ENCODE measurements around the gene SLC5A9. TPM values are rescaled to one million over a fixed set of nuclear protein-coding genes. Genes with fewer than 3 reads are reported as not detected.
"Not testable (repeated sequence)": the region's sequence is repeated elsewhere in the genome, so short reads cannot be mapped to it uniquely, and the experiment has no call there.

The SLC5A9 gene
- total RNA-seq, 1 experiment from 2014 or later, result 6.7 TPM

- Histone ChIP-seq H3K36me3 (replicated peaks; ENCODE audit: control insufficient read depth, insufficient read depth, low read length) (no peaks in the 10 kb centered on the region), H3K4me3 (ENCODE audit: insufficient read depth, low read depth, low read length) (no peak overlapping the region)
- no peak for DNase-seq
Observed at GRCh38 chr1:48242141-48242736, 19.7 kb downstream of the SLC5A9 start.

GRCh38 chr1:48245106-48245505 lies 22.6 kb downstream of the SLC5A9 start:
- Histone ChIP-seq H3K36me3 (replicated peaks; ENCODE audit: control insufficient read depth, insufficient read depth, low read length) (no peaks in the 10 kb centered on the region), H3K27me3 (ENCODE audit: control insufficient read depth, insufficient read depth, low read length) (no peaks in the 10 kb centered on the region), H3K4me3 (ENCODE audit: insufficient read depth, low read depth, low read length) (no peak overlapping the region)
- DNase-seq, result no peak

More at GRCh38 chr1:48242141-48242736, 19.7 kb downstream of the SLC5A9 start:
- no peaks in the 10 kb centered on the region for H3K27me3 ChIP-seq (ENCODE audit: control insufficient read depth, insufficient read depth, low read length)

GRCh38 chr1:48246727-48247126 lies 24.2 kb downstream of the SLC5A9 start:
- DNase-seq, result no peak
- Histone ChIP-seq H3K27me3 (ENCODE audit: control insufficient read depth, insufficient read depth, low read length) (no peaks in the 10 kb centered on the region), H3K4me3 (ENCODE audit: insufficient read depth, low read depth, low read length) (no peak overlapping the region), H3K36me3 (replicated peaks; ENCODE audit: control insufficient read depth, insufficient read depth, low read length) (no peaks in the 10 kb centered on the region)

DNA sequence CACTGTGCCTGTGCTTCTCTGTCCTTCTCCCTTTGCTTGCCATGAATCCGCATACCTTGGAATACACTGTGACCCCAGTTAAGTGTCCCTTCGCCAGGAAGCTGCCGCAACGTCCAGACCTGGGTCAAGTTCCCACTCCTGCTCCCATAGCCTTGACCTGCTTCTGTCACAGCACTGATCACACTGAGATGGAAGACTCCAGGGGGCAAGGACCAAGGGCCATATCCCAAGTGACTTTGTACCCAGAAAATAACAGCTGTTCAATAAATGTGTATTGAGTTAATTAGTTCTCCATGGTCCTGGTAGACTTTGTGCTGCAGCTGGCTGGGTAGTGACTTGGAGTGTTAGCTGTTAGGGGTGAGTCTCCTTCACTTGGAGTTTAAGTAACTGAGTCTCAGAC lies 25.8 kb downstream of the SLC5A9 start:
- no peaks in the 10 kb centered on the region for H3K36me3 ChIP-seq (replicated peaks; ENCODE audit: control insufficient read depth, insufficient read depth, low read length)
- no peak overlapping the region for H3K4me3 ChIP-seq (ENCODE audit: insufficient read depth, low read depth, low read length)
- no peak for DNase-seq
- H3K27me3 ChIP-seq (ENCODE audit: control insufficient read depth, insufficient read depth, low read length), result no peaks in the 10 kb centered on the region

GRCh38 chr1:48249868-48250267 lies 27.4 kb downstream of the SLC5A9 start:
- Histone ChIP-seq H3K4me3 (ENCODE audit: insufficient read depth, low read depth, low read length) (no peak overlapping the region), H3K27me3 (ENCODE audit: control insufficient read depth, insufficient read depth, low read length) (no peaks in the 10 kb centered on the region), H3K36me3 (replicated peaks; ENCODE audit: control insufficient read depth, insufficient read depth, low read length) (no peaks in the 10 kb centered on the region)
- no peak for DNase-seq

- no peaks in the 10 kb centered on the region for H3K36me3 ChIP-seq (replicated peaks; ENCODE audit: control insufficient read depth, insufficient read depth, low read length)
- no peaks in the 10 kb centered on the region for H3K27me3 ChIP-seq (ENCODE audit: control insufficient read depth, insufficient read depth, low read length)
- DNase-seq, result no peak
- no peak overlapping the region for H3K4me3 ChIP-seq (ENCODE audit: insufficient read depth, low read depth, low read length)
Observed at GRCh38 chr1:48250572-48250971, 28.1 kb downstream of the SLC5A9 start.

- DNase-seq, result no peak
- Histone ChIP-seq H3K36me3 (replicated peaks; ENCODE audit: control insufficient read depth, insufficient read depth, low read length) (no peaks in the 10 kb centered on the region), H3K4me3 (ENCODE audit: insufficient read depth, low read depth, low read length) (no peak overlapping the region), H3K27me3 (ENCODE audit: control insufficient read depth, insufficient read depth, low read length) (no peaks in the 10 kb centered on the region)
Observed at GRCh38 chr1:48251323-48251722, 28.8 kb downstream of the SLC5A9 start.

GRCh38 chr1:48251821-48252220 lies 29.3 kb downstream of the SLC5A9 start:
- no peak for DNase-seq
- H3K27me3 ChIP-seq (ENCODE audit: control insufficient read depth, insufficient read depth, low read length), result no peaks in the 10 kb centered on the region
- no peak overlapping the region for H3K4me3 ChIP-seq (ENCODE audit: insufficient read depth, low read depth, low read length)
- no peaks in the 10 kb centered on the region for H3K36me3 ChIP-seq (replicated peaks; ENCODE audit: control insufficient read depth, insufficient read depth, low read length)

DNA sequence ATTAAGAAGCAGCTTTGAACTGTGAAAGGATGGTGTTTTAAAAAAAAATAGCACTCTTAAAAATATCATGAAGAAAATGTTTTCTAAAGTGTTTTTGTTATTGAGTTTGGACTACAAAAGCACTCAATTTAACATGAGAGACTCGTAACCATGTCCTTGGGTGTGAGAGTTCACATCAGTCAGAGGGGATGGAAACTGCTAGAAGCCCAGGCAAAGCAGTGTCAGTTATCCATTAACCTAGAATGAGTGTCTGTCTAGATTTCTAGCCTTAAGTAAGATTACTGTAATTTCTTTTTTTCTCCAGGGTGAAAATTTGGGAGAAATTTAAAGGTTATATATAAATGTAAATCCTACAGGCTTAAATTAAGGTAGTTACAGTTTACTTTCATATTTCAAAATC lies 31.7 kb downstream of the SLC5A9 start:
- no peak for DNase-seq
- no peaks in the 10 kb centered on the region for H3K27me3 ChIP-seq (ENCODE audit: control insufficient read depth, insufficient read depth, low read length)
- no peaks in the 10 kb centered on the region for H3K36me3 ChIP-seq (replicated peaks; ENCODE audit: control insufficient read depth, insufficient read depth, low read length)
- H3K4me3 ChIP-seq (ENCODE audit: insufficient read depth, low read depth, low read length), result no peak overlapping the region

DNA sequence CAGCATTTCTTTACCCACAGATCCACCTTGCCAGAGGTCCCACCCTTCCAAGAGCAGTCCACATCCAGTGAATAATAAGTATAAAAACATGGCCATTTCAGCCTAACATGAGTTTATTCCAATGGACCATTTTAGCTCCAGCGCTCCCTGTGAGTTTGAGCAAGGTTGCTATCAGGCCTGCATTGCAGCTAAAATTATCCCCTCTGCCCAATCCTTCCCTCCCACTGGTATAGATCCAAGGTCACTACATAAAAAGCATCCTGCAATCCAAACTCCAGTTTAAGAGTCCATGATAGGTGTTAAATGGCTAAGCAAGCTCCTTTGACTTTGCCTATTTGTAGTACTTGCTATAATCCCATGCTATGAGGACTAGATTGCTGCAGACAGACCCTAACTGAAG lies 35.6 kb downstream of the SLC5A9 start:
- H3K27me3 ChIP-seq (ENCODE audit: control insufficient read depth, insufficient read depth, low read length), result no peaks in the 10 kb centered on the region
- no peaks in the 10 kb centered on the region for H3K36me3 ChIP-seq (replicated peaks; ENCODE audit: control insufficient read depth, insufficient read depth, low read length)
- DNase-seq, result no peak
- H3K4me3 ChIP-seq (ENCODE audit: insufficient read depth, low read depth, low read length), result no peak overlapping the region

DNA sequence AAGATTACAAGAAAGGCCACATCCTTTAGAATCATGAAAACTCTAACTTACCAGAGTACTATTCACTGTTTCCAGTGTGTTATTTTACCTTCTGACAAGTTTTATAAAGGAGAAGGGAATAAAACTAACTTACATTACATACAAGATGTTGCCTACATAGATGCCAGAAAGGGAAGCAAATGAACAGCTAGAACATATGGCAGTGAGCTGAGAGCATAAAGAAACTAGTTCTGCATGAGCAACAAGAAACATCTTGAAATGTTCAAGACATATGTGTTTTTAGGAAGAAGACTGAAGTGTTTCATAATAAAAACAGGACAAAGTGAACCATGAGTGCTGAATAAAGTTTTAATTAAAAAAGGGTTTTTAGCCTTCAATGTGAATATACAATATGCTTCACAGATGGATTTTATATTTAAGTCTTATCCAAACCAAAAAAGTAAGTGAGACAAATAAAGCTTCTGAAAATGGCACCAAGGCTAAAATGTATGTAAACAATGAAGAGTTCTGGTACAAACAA lies 39.4 kb downstream of the SLC5A9 start:
- Histone ChIP-seq H3K36me3 (replicated peaks; ENCODE audit: control insufficient read depth, insufficient read depth, low read length) (no peaks in the 10 kb centered on the region), H3K27me3 (ENCODE audit: control insufficient read depth, insufficient read depth, low read length) (no peaks in the 10 kb centered on the region), H3K4me3 (ENCODE audit: insufficient read depth, low read depth, low read length) (no peak overlapping the region)
- DNase-seq, result no peak

- Histone ChIP-seq H3K27me3 (ENCODE audit: control insufficient read depth, insufficient read depth, low read length) (no peaks in the 10 kb centered on the region), H3K36me3 (replicated peaks; ENCODE audit: control insufficient read depth, insufficient read depth, low read length) (no peaks in the 10 kb centered on the region), H3K4me3 (ENCODE audit: insufficient read depth, low read depth, low read length) (no peak overlapping the region)
- no peak for DNase-seq
Observed at GRCh38 chr1:48263041-48263440, 40.5 kb downstream of the SLC5A9 start.

- no peak for DNase-seq
- H3K4me3 ChIP-seq (ENCODE audit: insufficient read depth, low read depth, low read length), result no peak overlapping the region
- H3K36me3 ChIP-seq (replicated peaks; ENCODE audit: control insufficient read depth, insufficient read depth, low read length), result no peaks in the 10 kb centered on the region
- H3K27me3 ChIP-seq (ENCODE audit: control insufficient read depth, insufficient read depth, low read length), result no peaks in the 10 kb centered on the region
Observed at GRCh38 chr1:48266576-48266975, 44.1 kb downstream of the SLC5A9 start.

- H3K27me3 ChIP-seq (ENCODE audit: control insufficient read depth, insufficient read depth, low read length); DNase-seq; H3K36me3 ChIP-seq (replicated peaks; ENCODE audit: control insufficient read depth, insufficient read depth, low read length); H3K4me3 ChIP-seq (ENCODE audit: insufficient read depth, low read depth, low read length): not testable (repeated sequence)
Observed at GRCh38 chr1:48277437-48277836, 54.9 kb downstream of the SLC5A9 start.

- H3K4me3 ChIP-seq (ENCODE audit: insufficient read depth, low read depth, low read length); H3K27me3 ChIP-seq (ENCODE audit: control insufficient read depth, insufficient read depth, low read length); H3K36me3 ChIP-seq (replicated peaks; ENCODE audit: control insufficient read depth, insufficient read depth, low read length); DNase-seq: not testable (repeated sequence)
Observed at GRCh38 chr1:48282329-48282728, 59.8 kb downstream of the SLC5A9 start.
